Pons (tissue), 1 donor: ENCODE data around the gene IL13RA2.

Experiments used
- DNase-seq: peaks from one replicate; pipeline ENCODE4 v3.0.0-alpha.2; 2016; ENCODE audit warnings: low spot score

Gene IL13RA2

GRCh38 chrX:114997779-114998178 lies 19.6 kb downstream of the IL13RA2 start:
- no peak for DNase-seq

- DNase-seq, result no peak
Observed at GRCh38 chrX:114985967-114986592, 31.3 kb downstream of the IL13RA2 start.

DNA sequence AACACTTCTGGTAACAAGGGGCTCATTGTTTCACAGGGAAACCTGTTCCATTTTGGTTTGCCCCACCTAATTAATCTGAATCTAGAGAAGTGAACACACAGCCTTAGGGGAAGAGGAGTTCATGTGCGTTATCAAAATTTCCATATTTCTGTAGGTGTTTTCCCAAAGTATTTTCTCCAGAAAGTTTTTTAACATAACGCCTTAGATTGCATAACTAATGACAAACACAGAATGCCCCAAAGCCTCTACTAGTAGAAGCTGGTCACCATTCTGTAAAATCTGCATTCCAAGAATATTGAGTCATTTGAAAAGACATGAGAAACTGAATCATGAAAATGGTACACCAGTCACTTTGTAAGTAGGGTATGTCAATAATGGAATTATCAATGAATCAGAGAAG lies 41.1 kb downstream of the IL13RA2 start:
- DNase-seq, result no peak

- no peak for DNase-seq
Observed at GRCh38 chrX:114973013-114973412, 44.4 kb downstream of the IL13RA2 start.

DNA sequence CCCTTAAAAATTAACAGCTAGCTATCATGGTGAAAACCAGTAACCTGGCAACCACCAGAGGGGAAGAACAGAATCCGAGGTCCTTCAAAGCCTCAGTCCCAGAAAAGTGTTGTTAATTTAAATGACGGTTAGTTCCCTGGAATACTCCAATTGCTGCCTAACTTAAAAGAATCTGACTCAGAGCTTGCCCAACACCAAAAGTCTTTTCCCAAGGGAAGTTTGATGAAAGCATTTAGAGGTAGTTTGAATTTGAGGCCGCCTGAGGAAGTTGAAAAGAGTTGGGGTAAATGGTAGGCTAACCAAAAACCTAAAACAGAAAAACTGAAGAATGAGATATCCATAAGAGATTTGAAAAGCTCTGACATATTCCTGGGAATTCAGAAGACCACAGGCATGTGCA lies 46.6 kb downstream of the IL13RA2 start:
- no peak for DNase-seq

- no peak for DNase-seq
Observed at GRCh38 chrX:114964374-114964773, 53.0 kb downstream of the IL13RA2 start.

GRCh38 chrX:114962209-114962608 lies 55.2 kb downstream of the IL13RA2 start:
- no peak for DNase-seq

GRCh38 chrX:114959729-114960128 lies 57.7 kb downstream of the IL13RA2 start:
- DNase-seq, result peak; percentile 1
